K562 (cell line): ENCODE data around the gene TSG101. TPM values are rescaled to one million over a fixed set of nuclear protein-coding genes. Genes with fewer than 3 reads are reported as not detected.

Source experiments
- ATAC-seq: fragments of 200-7000 bp; cut with Tn5 transposase; 3 replicates; pipeline ENCODE4 v1.9.1; 2020; ENCODE audit warnings: moderate library complexity
- BruUV-seq: library from RNA; stranded (reverse); fragments of 400-500 nt; replicated peaks from 2 replicates; lab custom pipeline; 2021; lab: Mats Ljungman, UMichigan
- CTCF ChIA-PET: fragments of 300-600 bp; formaldehyde crosslinking; extraction: SDS; loops from one replicate; lab custom pipeline; 2021; ENCODE audit warnings: low intra/inter-chr PET ratio; lab: Yijun Ruan, JAX
- POLR2A ChIA-PET: fragments of 300-600, 350-650 bp; sonication (Branson Sonifier 250); formaldehyde crosslinking; extraction: SDS; loops from one replicate; lab custom pipeline; 2021; ENCODE audit warnings: antibody characterized with exemption, inconsistent platforms; lab: Yijun Ruan, JAX
- DNase-seq, 4 experiments: peaks; one replicate each; pipeline versions ENCODE4 v3.0.0 to v3.0.0-alpha.2; 2011 to 2018; ENCODE audit warnings: low spot score in 3 of 4, mixed read lengths in 3 of 4; ENCODE audit errors: extremely low read depth in 1 of 4
- FAIRE-seq: peaks from 2 replicates; lab custom pipeline; 2011; peaks lifted over from hg19 to GRCh38; lab: Jason Lieb, UNC
- H2AFZ ChIP-seq: 2 replicates; pipeline ENCODE4 v1.6.0; 2011; ENCODE audit warnings: low read depth, low read length, control low read depth, inconsistent platforms
- H3K27ac ChIP-seq: fragments of 200-600 bp; 3 replicates; pipeline ENCODE4 v1.8.0; 2011; ENCODE audit warnings: low read depth, mild to moderate bottlenecking, control low read depth, inconsistent platforms, low read length, moderate library complexity, mixed read lengths; ENCODE audit errors: extremely low read depth
- H3K27me3 ChIP-seq, 2 experiments: fragments of 300-600 bp in 1 of 2; 2 replicates in 1 of 2; 3 replicates in 1 of 2; pipeline versions ENCODE4 v1.6.0 to v1.8.0; 2011; ENCODE audit warnings: inconsistent platforms in 2 of 2, low read length in 2 of 2, mild to moderate bottlenecking in 1 of 2, mixed read lengths in 1 of 2, moderate library complexity in 1 of 2; ENCODE audit not compliant: control insufficient read depth in 2 of 2, insufficient read depth in 2 of 2
- H3K36me3 ChIP-seq: fragments of 300-600 bp; 3 replicates; pipeline ENCODE4 v1.8.0; 2011; ENCODE audit warnings: mild to moderate bottlenecking, low read length, inconsistent platforms; ENCODE audit not compliant: control insufficient read depth, insufficient read depth
- H3K4me1 ChIP-seq, 2 experiments: fragments of 200-600 bp in 1 of 2; replicated peaks in 1 of 2; 2 replicates in 1 of 2; 3 replicates in 1 of 2; pipeline versions ENCODE4 v1.5.1 to v1.8.0; 2011; ENCODE audit warnings: inconsistent platforms in 2 of 2, low read length in 2 of 2, mild to moderate bottlenecking in 1 of 2, mixed read lengths in 1 of 2, moderate library complexity in 1 of 2; ENCODE audit not compliant: control insufficient read depth in 2 of 2, insufficient read depth in 2 of 2
- H3K4me2 ChIP-seq: 2 replicates; pipeline ENCODE4 v1.6.1; 2011; ENCODE audit warnings: low read length, control low read depth, inconsistent platforms, mixed read lengths; ENCODE audit not compliant: insufficient read depth
- H3K4me3 ChIP-seq: fragments of 200-600 bp; sonication (generic), shearing (Covaris generic); 2 replicates; pipeline ENCODE4 v1.5.1; 2016; ENCODE audit warnings: control low read depth, inconsistent platforms
- H3K79me2 ChIP-seq: fragments of 200-600 bp; 3 replicates; pipeline ENCODE4 v1.8.0; 2011; ENCODE audit warnings: low read length, inconsistent platforms; ENCODE audit not compliant: control insufficient read depth, insufficient read depth
- H3K9ac ChIP-seq, 2 experiments: 2 replicates each; pipeline versions ENCODE4 v1.6.0 to v1.6.1; 2011; ENCODE audit warnings: low read depth in 2 of 2, low read length in 2 of 2, control low read depth in 1 of 2, inconsistent platforms in 1 of 2, mild to moderate bottlenecking in 1 of 2, mixed read lengths in 1 of 2; ENCODE audit not compliant: insufficient read depth in 1 of 2
- H3K9me1 ChIP-seq: one replicate; pipeline ENCODE4 v1.6.0; 2011; ENCODE audit warnings: inconsistent platforms, mild to moderate bottlenecking, low read length, moderate library complexity; ENCODE audit not compliant: control insufficient read depth, insufficient read depth
- H3K9me3 ChIP-seq: replicated peaks from 2 replicates; pipeline ENCODE4 v1.5.1; 2011; ENCODE audit warnings: low read depth, low read length, inconsistent platforms; ENCODE audit not compliant: control insufficient read depth, insufficient read depth
- H4K20me1 ChIP-seq: replicated peaks from 2 replicates; pipeline ENCODE4 v1.6.1; 2011; ENCODE audit warnings: low read length, inconsistent platforms, mixed read lengths; ENCODE audit not compliant: control insufficient read depth, insufficient read depth
- EP300 ChIP-seq: IDR thresholded peaks from 2 replicates; pipeline ENCODE4 v1.6.1; 2012; ENCODE audit warnings: low read length, improper control_type of control experiment
- HDAC1 ChIP-seq, 2 experiments: fragments of 450-650 bp; IDR thresholded peaks; 2 replicates each; pipeline ENCODE4 v1.6.1; 2016 to 2017; ENCODE audit warnings: inconsistent platforms in 1 of 2, mild to moderate bottlenecking in 1 of 2, moderate library complexity in 1 of 2
- HLTF ChIP-seq: fragments of 450-650 bp; IDR thresholded peaks from 2 replicates; pipeline ENCODE4 v1.6.1; 2016
- KDM1A ChIP-seq, 2 experiments: fragments of 450-650 bp; IDR thresholded peaks; 2 replicates each; pipeline ENCODE4 v1.6.1; 2016; ENCODE audit warnings: mild to moderate bottlenecking in 2 of 2
- MAFG ChIP-seq: fragments of 450-650 bp; conservative IDR thresholded peaks from 2 replicates; pipeline ENCODE4 v1.6.1; 2016; ENCODE audit warnings: missing genetic modification characterization, missing compliant biosample characterization
- MEIS2 ChIP-seq: fragments of 450-650 bp; IDR thresholded peaks from 2 replicates; pipeline ENCODE4 v1.6.1; 2014; ENCODE audit warnings: mild to moderate bottlenecking; ENCODE audit not compliant: partially characterized antibody
- NFE2 ChIP-seq: IDR thresholded peaks from 2 replicates; pipeline ENCODE4 v1.6.1; 2014; ENCODE audit warnings: antibody characterized with exemption, low read depth
- NR2C2 ChIP-seq, 2 experiments: fragments of 200-800 bp in 1 of 2; sonication (Bioruptor generic) in 1 of 2; sonication (generic) in 1 of 2; formaldehyde crosslinking in 1 of 2; IDR thresholded peaks; 2 replicates each; pipeline versions ENCODE4 v1.6.1 to v1.8.0; 2016 to 2022; ENCODE audit warnings: mild to moderate bottlenecking in 1 of 2, missing compliant biosample characterization in 1 of 2, missing genetic modification characterization in 1 of 2, missing genetic modification reagents in 1 of 2
- RCOR1 ChIP-seq, 2 experiments: IDR thresholded peaks; 2 replicates each; pipeline ENCODE4 v1.6.1; 2012; ENCODE audit warnings: low read depth in 2 of 2, low read length in 2 of 2, borderline replicate concordance in 1 of 2, improper control_type of control experiment in 1 of 2
- SNIP1 ChIP-seq: fragments of 450-650 bp; IDR thresholded peaks from 2 replicates; pipeline ENCODE4 v1.7.1; 2017; ENCODE audit warnings: low read depth, mild to moderate bottlenecking
- ZC3H8 ChIP-seq: fragments of 450-650 bp; IDR thresholded peaks from 2 replicates; pipeline ENCODE4 v1.6.1; 2017
- ZNF316 ChIP-seq: fragments of 450-650 bp; IDR thresholded peaks from 2 replicates; pipeline ENCODE4 v1.6.1; 2016
- ZNF384 ChIP-seq: IDR thresholded peaks from 2 replicates; pipeline ENCODE4 v1.6.1; 2012; ENCODE audit warnings: low read depth, low read length, improper control_type of control experiment
- WGBS: fragments of 100-300 bp; shearing (Covaris generic); methylation state at CpG from one replicate; pipeline ENCODE4 v1.1.6; 2016; ENCODE audit warnings: low coverage, mixed read lengths; ENCODE audit not compliant: insufficient coverage; ENCODE audit errors: missing lambda C conversion rate; 5-methylcytosine and 5-hydroxymethylcytosine counted together
- in situ Hi-C: fragments of 300-500 bp; cut with MboI; formaldehyde crosslinking; loops from 4 replicates; pipeline ENCODE4 v1.15.0; 2018; ENCODE audit warnings: inconsistent platforms, mixed read lengths
- intact Hi-C: fragments of 100-400 bp; cut with micrococcal nuclease; formaldehyde crosslinking; loops from 2 replicates; pipeline ENCODE4 v1.14.2; 2022
- polyA plus RNA-seq, 8 experiments: library from polyadenylated mRNA; depleted of rRNA in 4 of 8; stranded (reverse) in 5 of 8; unstranded in 3 of 8; fragments of >200 nt; fragmentation: Nextera tagmentation in 2 of 8; fragmentation: Illumina TruSeq in 1 of 8; extraction: Ambion mirVana in 2 of 8; extraction: Trizol in 1 of 8; gene quantifications; 2 replicates each; pipeline versions ENCODE4 v1.2.1 to v1.2.3, GENCODE V29; 2011 to 2014; ENCODE audit warnings: inconsistent platforms in 1 of 8, missing spikeins in 1 of 8
- total RNA-seq, 7 experiments: library from RNA; depleted of rRNA in 6 of 7; stranded (reverse); fragments of >200 nt in 6 of 7; fragmentation: Illumina TruSeq in 2 of 7; extraction: Trizol in 2 of 7; gene quantifications; 2 replicates each; pipeline versions ENCODE4 v1.2.1 to v1.2.3, GENCODE V29; 2011 to 2021; ENCODE audit warnings: low replicate concordance in 1 of 7
- TF ChIP-seq, protein P1 (sequence below), 2 experiments: IDR thresholded peaks in 1 of 2; conservative IDR thresholded peaks in 1 of 2; 2 replicates each; pipeline ENCODE4 v1.6.1; 2016; ENCODE audit warnings: low read depth in 2 of 2, mild to moderate bottlenecking in 1 of 2, missing compliant biosample characterization in 1 of 2, missing genetic modification characterization in 1 of 2, moderate library complexity in 1 of 2

The TSG101 gene
- total and polyA plus RNA-seq, 9 of the 15 experiments (the other 6 are each of a cell fraction or from before 2014, with no cell fraction given) = 24.6 to 141 (median 60.0) TPM

GRCh38 chr11:18479063-18479462 is 47.7 kb downstream of the TSG101 start:
- intact Hi-C loops = no loop called here
- no peaks in the 10 kb centered on the region for H4K20me1 ChIP-seq

More at GRCh38 chr11:18479063-18479462, 47.7 kb downstream of the TSG101 start:
- no peak overlapping the region for H3K27ac ChIP-seq
- H3K4me2 ChIP-seq = no peak overlapping the region
- in situ Hi-C loops = no loop called here
- DNase-seq (no peak), FAIRE-seq (no peak), ATAC-seq (no peak)
- BruUV-seq = no TSS peak
- CTCF ChIA-PET = no interaction called here
- H3K9me3 ChIP-seq = no peaks in the 10 kb centered on the region
- no peaks in the 10 kb centered on the region for H3K27me3 ChIP-seq
- no peak overlapping the region for H2AFZ ChIP-seq
- 92% methylated on average over 4 of the region's 4 CpGs for WGBS
- TF ChIP-seq HDAC1 (IDR thresholded peaks at IDR 0.05) (peak in 1 of 2 experiments; percentile 19; a peak in 1 of 4 replicates), NFE2 (peak; percentile 9; the same call in 1 of the 2 replicates), MEIS2 (peak; percentile 22), EP300 (no peak), ZNF384 (0 out of 2 replicates have a peak, but pooled peaks have one; percentile 45), HLTF (no peak), MAFG (tag) (no peak), ZC3H8 (no peak), SNIP1 (no peak), NR2C2 (CRISPR knock-in tag; IDR thresholded peaks at IDR 0.05) (no peak), NR2C2 (tag; IDR thresholded peaks at IDR 0.05) (no peak), KDM1A (IDR thresholded peaks at IDR 0.05) (peak; percentile 77 to 80), RCOR1 (IDR thresholded peaks at IDR 0.05; ENCODE audit: borderline replicate concordance in 1 of 2, low read depth in 2 of 2, low read length in 2 of 2) (peak in 1 of 2 experiments; percentile 37; a peak in 1 of 4 replicates), ZNF316 (0 out of 2 replicates have a peak, but pooled peaks have one; percentile 8)
- TF ChIP-seq, protein P1, sequence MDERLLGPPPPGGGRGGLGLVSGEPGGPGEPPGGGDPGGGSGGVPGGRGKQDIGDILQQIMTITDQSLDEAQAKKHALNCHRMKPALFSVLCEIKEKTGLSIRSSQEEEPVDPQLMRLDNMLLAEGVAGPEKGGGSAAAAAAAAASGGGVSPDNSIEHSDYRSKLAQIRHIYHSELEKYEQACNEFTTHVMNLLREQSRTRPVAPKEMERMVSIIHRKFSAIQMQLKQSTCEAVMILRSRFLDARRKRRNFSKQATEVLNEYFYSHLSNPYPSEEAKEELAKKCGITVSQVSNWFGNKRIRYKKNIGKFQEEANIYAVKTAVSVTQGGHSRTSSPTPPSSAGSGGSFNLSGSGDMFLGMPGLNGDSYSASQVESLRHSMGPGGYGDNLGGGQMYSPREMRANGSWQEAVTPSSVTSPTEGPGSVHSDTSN (CRISPR knock-in tag; IDR thresholded peaks at IDR 0.05; ENCODE audit: low read depth) = no peak
- TF ChIP-seq, protein P1 (tag; conservative IDR thresholded peaks at IDR 0.05; ENCODE audit: low read depth) = peak; percentile 53
- no peaks in the 10 kb centered on the region for H3K4me1 ChIP-seq
- peaks cover 56% of the 10 kb centered on the region for H3K36me3 ChIP-seq
- POLR2A ChIA-PET = no interaction called here
- no peak overlapping the region for H3K9ac ChIP-seq
- H3K79me2 ChIP-seq = no peaks in the 10 kb centered on the region
- no peaks in the 10 kb centered on the region for H3K9me1 ChIP-seq
- H3K4me3 ChIP-seq = no peak overlapping the region
